Neural progenitor cell (in vitro differentiated cells): Measurements from ENCODE around the gene MAT2A.

Experiments
- EZH2 ChIP-seq: fragments of 200-600 bp; sonication (generic); IDR thresholded peaks from 2 replicates; pipeline ENCODE4 v1.6.1; 2017; ENCODE audit warnings: antibody characterized with exemption, mild to moderate bottlenecking, moderate library complexity
- EZH2phosphoT487 ChIP-seq: fragments of 200-600 bp; sonication (generic); IDR thresholded peaks from 2 replicates; pipeline ENCODE4 v1.6.1; 2017; ENCODE audit warnings: antibody characterized with exemption
- TF ChIP-seq, protein P1 (sequence below): fragments of 200-600 bp; sonication (generic); IDR thresholded peaks from 2 replicates; pipeline ENCODE4 v1.5.1; 2017; ENCODE audit warnings: antibody characterized with exemption, mild to moderate bottlenecking

DNA sequence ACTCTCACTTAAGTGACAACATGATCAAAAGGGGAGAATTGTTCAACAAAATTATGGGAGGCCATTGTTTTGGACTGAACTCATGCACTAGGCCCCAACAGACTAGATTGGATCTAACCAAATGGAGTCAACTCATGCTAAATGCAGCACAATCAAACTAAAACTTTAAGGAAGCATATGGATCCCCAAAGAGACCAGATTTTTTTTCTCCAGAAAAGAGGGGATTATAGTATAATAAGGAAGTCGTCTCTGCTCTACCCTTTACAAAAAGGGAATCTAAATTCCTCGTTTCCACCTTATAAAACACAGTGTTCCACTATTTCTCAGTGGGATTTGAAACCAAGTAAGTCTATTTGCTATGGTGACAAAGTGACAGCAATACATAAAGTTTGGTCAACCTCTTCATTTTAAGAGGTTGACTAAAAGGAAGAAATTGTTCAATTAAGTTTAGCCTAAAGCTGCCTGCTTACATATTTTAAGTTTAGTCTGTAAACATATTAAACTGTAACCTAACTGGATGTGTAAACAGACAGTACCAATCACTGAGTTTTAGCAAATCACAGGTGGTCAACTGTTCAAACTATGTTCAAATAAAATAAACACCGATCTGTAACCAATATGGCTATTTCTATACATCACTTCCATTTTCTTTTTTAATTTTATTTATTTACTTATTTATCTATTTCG lies 40.9 kb upstream of the MAT2A start:
- TF ChIP-seq, protein P1, sequence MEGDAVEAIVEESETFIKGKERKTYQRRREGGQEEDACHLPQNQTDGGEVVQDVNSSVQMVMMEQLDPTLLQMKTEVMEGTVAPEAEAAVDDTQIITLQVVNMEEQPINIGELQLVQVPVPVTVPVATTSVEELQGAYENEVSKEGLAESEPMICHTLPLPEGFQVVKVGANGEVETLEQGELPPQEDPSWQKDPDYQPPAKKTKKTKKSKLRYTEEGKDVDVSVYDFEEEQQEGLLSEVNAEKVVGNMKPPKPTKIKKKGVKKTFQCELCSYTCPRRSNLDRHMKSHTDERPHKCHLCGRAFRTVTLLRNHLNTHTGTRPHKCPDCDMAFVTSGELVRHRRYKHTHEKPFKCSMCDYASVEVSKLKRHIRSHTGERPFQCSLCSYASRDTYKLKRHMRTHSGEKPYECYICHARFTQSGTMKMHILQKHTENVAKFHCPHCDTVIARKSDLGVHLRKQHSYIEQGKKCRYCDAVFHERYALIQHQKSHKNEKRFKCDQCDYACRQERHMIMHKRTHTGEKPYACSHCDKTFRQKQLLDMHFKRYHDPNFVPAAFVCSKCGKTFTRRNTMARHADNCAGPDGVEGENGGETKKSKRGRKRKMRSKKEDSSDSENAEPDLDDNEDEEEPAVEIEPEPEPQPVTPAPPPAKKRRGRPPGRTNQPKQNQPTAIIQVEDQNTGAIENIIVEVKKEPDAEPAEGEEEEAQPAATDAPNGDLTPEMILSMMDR = no peak
- TF ChIP-seq EZH2 (no peak), EZH2phosphoT487 (no peak)
